Suppressor macrophage (primary cell): Measurements from ENCODE around the gene RBM25.
A peak's percentile ranks its signal among the peaks of the same experiment; 100 is the strongest.

Source experiments
- DNase-seq, 4 experiments: peaks; one replicate each; pipeline ENCODE4 v3.0.0-alpha.2; 2020 to 2022

The RBM25 gene

DNA sequence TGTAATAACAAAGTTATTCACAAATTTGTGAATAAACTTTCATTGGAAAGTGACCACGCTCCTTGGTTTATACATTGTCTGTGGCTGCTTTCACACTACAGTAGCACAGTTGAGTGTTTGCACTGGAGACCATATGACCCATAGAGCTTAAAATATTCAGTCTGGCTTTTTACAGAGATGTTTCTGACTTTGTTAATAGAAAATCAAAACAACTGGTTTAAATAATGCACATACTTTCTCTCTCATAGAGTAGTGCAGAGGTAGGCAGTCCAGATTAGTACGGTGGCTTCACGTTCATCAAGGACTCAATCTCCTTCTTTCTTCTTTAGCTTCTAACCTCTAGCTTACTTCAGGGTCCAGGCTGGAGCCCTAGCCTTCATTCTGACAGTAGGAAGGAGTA lies 114.2 kb downstream of the RBM25 start:
- no peak for DNase-seq

DNA sequence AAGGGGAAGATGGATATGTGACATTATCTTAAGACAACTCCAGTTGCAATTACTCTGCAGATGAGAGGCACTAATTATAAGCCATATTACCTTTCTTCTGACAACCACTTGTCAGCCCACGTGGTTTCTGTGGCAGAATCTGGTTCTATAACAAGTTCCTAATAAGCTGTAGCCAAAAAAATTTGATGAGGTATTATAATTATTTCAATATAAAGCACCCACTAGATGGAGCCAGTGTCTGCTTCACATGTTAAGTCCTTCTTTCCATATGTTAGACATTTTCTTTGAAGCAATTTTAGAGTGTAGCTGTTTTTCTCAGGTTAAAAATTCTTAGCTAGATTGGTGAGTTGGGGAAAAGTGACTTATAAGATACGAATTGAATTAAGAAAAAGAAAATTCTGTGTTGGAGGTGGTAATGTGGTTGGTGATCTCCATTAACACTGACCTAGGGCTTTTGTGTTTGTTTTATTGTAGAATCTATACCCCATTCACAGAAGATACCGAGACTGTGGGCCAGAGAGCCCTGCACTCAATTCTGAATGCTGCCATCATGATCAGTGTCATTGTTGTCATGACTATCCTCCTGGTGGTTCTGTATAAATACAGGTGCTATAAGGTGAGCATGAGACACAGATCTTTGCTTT lies 114.9 kb downstream of the RBM25 start:
- DNase-seq: peak; percentile 44 to 77 (median 65)
